HTR-8/SVneo (cell line): ENCODE measurements around the gene LRTM2.
A peak's percentile ranks its signal among the peaks of the same experiment; 100 is the strongest.

Source experiments
- DNase-seq: peaks from one replicate; pipeline ENCODE4 v3.0.0; 2011; ENCODE audit warnings: low spot score, mixed read lengths; ENCODE audit not compliant: insufficient read length
- FAIRE-seq: peaks from 2 replicates; lab custom pipeline; 2011; peaks lifted over from hg19 to GRCh38; lab: Jason Lieb, UNC

Gene LRTM2

GRCh38 chr12:1826867-1827705 is 6.7 kb downstream of the LRTM2 start:
- FAIRE-seq (no peak), DNase-seq (no peak)

DNA sequence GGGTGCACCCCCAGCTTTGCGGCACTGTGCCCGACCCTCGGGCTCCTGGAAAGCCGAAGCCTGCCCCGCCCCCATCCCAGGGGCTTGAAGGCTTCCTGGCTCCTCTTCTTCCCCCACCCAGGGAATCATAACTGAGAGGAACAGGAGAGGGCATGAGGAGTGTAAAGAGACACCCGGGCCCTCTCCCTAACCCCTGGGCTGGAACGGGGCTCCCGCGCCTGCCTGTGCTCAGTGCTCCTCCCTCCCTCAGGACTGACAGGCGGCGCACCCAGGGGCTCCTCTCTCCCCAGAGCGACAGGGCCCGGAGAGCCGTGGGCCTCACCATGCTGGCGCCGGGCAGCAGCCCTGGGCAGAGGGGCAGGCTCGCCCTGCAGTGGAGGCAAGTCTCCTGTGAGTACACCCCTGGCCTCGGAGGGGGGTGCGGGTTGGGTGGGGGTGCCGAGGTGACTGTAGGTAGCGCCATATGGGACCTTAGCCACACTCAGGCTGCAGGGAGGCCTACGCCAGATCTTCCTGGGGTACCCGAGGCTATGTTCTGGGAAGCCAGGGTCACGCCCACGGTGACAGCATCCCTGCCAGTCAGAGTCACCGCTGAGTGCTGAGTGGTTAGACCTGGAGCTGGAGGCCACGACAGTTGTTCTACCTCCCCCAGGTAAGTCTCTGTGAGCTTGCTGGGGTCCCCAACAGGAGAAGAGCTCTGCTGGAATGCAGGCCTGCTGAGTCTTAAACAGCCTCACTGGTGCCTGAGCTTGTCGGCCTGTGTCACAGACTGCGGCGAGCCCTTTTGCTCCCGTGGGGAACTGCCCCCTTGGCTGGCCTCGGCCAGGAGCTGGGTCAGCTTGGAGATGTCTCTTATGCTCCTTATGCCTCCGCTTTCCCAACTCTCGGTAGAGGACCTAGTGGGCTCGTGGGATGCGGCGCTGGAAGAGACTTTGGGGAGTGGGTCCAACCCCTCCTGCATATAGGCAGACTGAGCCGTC is 7.8 kb downstream of the LRTM2 start:
- FAIRE-seq = no peak
- no peak for DNase-seq

GRCh38 chr12:1828856-1829255 is 8.5 kb downstream of the LRTM2 start:
- FAIRE-seq = no peak
- DNase-seq = no peak

- no peak for DNase-seq
- FAIRE-seq = peak; percentile 38
Observed at GRCh38 chr12:1829306-1829900, 9.0 kb downstream of the LRTM2 start.

- FAIRE-seq = no peak
- DNase-seq = no peak
Observed at GRCh38 chr12:1830401-1830845, 10.1 kb downstream of the LRTM2 start.

- DNase-seq (peak; percentile 70), FAIRE-seq (peak; percentile 65)
Observed at GRCh38 chr12:1830981-1831963, 10.9 kb downstream of the LRTM2 start.

GRCh38 chr12:1832801-1833595 is 12.6 kb downstream of the LRTM2 start:
- DNase-seq (no peak), FAIRE-seq (no peak)

DNA sequence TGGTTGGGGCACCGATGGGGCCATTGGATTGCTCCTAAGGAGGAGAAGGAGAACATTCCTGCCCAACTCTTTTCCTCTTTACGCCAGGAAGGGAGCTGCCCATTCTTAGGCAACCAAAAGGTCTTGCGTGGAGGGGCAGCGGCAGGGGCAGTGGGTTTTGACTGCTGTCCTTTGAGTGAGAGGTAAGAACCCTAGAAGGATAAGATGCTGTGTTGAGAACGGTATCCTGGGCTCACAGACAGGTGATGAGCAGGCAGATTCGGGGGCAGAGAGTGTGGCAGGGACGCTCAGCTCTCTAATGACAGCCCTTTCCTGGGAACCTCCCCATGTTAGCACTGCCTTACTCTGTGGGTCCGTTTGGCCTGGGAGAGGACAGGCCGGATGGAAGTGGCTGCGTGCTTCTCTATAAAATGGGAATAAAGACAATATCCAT is 13.2 kb downstream of the LRTM2 start:
- FAIRE-seq (no peak), DNase-seq (no peak)

DNA sequence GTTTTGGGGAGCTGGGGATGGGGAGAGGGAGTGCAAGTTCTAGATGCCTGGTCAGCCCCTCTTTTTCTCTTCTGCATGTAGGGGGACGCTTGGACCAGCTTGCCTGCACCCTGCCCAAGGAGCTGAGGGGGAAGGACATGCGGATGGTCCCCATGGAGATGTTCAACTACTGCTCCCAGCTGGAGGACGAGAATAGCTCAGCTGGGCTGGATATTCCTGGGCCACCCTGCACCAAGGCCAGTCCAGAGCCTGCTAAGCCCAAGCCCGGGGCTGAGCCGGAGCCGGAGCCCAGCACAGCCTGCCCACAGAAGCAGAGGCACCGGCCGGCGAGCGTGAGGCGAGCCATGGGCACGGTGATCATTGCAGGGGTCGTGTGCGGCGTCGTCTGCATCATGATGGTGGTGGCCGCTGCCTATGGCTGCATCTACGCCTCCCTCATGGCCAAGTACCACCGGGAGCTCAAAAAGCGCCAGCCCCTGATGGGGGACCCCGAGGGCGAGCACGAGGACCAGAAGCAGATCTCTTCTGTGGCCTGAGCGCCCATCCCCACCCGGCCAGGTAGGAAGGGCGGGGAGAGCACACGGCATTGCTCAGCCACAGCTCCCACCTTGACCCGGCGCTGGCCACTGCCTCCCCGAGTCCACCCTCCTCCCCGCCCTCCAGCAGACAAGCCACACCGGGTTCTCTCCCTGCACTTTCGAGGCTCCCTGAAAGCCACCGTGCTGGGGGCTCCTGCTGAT is 14.0 kb downstream of the LRTM2 start:
- no peak for DNase-seq
- FAIRE-seq = no peak

GRCh38 chr12:1835211-1836131 is 15.1 kb downstream of the LRTM2 start:
- DNase-seq (no peak), FAIRE-seq (peak; percentile 78)

GRCh38 chr12:1836241-1836803 is 16.0 kb downstream of the LRTM2 start:
- DNase-seq (no peak), FAIRE-seq (peak; percentile 20)

- DNase-seq (no peak), FAIRE-seq (peak; percentile 74)
Observed at GRCh38 chr12:1836854-1837421, 16.6 kb downstream of the LRTM2 start.

DNA sequence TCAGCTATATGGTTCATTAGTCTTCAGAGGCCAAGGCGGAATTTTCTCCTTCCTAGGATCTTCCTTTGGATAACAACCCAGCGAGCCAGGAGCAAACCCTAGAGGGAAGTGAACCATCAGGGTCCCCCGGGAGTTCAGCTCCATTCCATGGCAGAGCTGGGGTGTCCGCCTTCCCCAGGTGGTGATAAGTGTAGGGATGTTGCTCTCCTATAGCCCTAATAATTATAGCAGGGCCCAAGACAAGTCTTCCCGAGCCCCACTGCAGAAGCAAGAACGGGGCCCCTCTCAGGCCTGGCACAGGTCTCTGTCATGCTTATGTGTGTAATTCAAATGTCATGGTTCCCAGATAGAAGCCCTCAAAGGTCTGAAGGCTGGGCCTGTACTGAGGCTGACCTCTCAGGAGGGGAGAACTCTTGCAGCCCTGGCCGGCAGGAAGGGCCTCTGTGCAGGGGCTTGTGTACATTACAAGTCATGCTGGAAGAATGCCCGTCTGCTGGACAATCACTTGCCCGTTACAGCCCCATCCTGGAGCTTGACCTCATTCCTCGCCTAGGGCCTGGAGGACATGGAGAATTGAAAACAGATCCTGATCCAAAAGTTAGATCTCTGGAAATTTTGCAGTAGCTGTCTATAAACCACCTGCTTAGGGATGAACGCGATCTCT is 17.3 kb downstream of the LRTM2 start:
- FAIRE-seq (peak; percentile 75), DNase-seq (peak; percentile 85)

DNA sequence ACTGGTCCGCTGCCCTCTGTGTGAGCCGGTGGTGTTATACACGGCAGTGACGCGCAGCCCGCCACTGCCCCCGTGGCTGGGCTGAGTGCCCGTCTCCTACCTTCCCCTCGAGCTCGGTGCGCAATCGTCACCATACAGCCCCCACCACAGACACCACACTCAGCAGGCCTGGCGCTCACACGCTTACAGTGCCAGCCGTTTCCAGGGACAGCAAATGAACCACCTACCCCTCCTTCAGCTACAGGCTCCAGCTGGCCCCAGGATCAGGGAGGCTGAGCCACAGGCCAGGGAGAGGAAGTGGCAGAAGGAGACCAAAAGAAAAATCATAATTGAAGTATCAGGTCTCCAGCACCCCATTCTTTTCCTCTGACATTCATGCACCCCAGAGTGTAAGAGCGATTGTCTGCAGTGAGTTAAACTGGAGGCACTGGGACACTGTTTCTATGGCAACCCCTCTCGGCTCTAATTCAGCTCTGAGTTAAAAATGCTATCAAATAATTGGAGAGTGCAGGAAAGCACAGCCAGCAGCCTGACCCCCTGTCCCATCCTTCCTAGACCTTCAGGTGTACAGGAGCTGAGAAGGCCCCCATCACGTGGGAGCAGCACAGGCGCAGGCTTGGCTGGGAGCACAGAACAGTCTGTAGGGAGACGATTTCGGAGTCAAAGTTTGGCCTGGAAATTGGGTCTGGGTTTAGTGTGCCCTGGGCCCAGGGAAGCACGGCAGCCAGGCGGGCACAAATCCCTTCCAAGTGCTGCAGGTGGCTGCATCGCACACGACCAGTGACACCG is 18.0 kb downstream of the LRTM2 start:
- FAIRE-seq (peak; percentile 40), DNase-seq (no peak)

- FAIRE-seq = peak; percentile 77
- no peak for DNase-seq
Observed at GRCh38 chr12:1838994-1839365, 18.6 kb downstream of the LRTM2 start.
